K562 (cell line): ENCODE measurements around the gene LMAN1L. TPM values are rescaled to one million over a fixed set of nuclear protein-coding genes. Genes with fewer than 3 reads are reported as not detected.

Experiments used
- NFE2L1 ChIP-seq: fragments of 450-650 bp; IDR thresholded peaks from 2 replicates; pipeline ENCODE4 v1.6.1; 2016; ENCODE audit warnings: missing genetic modification characterization, low read depth, mild to moderate bottlenecking, missing compliant biosample characterization, moderate library complexity, borderline replicate concordance
- POLR2G ChIP-seq: fragments of 200-400 bp; formaldehyde crosslinking; IDR thresholded peaks from 2 replicates; pipeline ENCODE4 v1.6.1; 2017; ENCODE audit warnings: low read depth, mild to moderate bottlenecking, antibody characterized with exemption, low read length, moderate library complexity
- PTTG1 ChIP-seq: fragments of 450-650 bp; IDR thresholded peaks from 2 replicates; pipeline ENCODE4 v1.6.1; 2016; ENCODE audit warnings: low read depth, mild to moderate bottlenecking, missing genetic modification characterization, missing compliant biosample characterization
- SNRNP70 ChIP-seq: fragments of 200-400 bp; formaldehyde crosslinking; optimal IDR thresholded peaks from 2 replicates; pipeline ENCODE3; 2017; ENCODE audit warnings: low read depth, low read length
- ZNF507 ChIP-seq: conservative IDR thresholded peaks from 2 replicates; pipeline ENCODE4 v1.6.1; 2017; ENCODE audit warnings: missing genetic modification characterization, missing compliant biosample characterization
- polyA plus RNA-seq, 8 experiments: library from polyadenylated mRNA; depleted of rRNA in 4 of 8; stranded (reverse) in 5 of 8; unstranded in 3 of 8; fragments of >200 nt; fragmentation: Nextera tagmentation in 2 of 8; fragmentation: Illumina TruSeq in 1 of 8; extraction: Ambion mirVana in 2 of 8; extraction: Trizol in 1 of 8; gene quantifications; 2 replicates each; pipeline versions ENCODE4 v1.2.1 to v1.2.3, GENCODE V29; 2011 to 2014; ENCODE audit warnings: inconsistent platforms in 1 of 8, missing spikeins in 1 of 8
- total RNA-seq, 7 experiments: library from RNA; depleted of rRNA in 6 of 7; stranded (reverse); fragments of >200 nt in 6 of 7; fragmentation: Illumina TruSeq in 2 of 7; extraction: Trizol in 2 of 7; gene quantifications; 2 replicates each; pipeline versions ENCODE4 v1.2.1 to v1.2.3, GENCODE V29; 2011 to 2021; ENCODE audit warnings: low replicate concordance in 1 of 7
- TF ChIP-seq, protein P1 (sequence below), 2 experiments: fragments of 200-800 bp in 1 of 2; sonication (Bioruptor generic) in 1 of 2; sonication (generic) in 1 of 2; formaldehyde crosslinking in 1 of 2; IDR thresholded peaks in 1 of 2; conservative IDR thresholded peaks in 1 of 2; 2 replicates each; pipeline versions ENCODE4 v1.5.0 to v1.6.1; 2016 to 2020; ENCODE audit warnings: missing compliant biosample characterization in 1 of 2, missing genetic modification characterization in 1 of 2, missing genetic modification reagents in 1 of 2
- TF ChIP-seq, protein P2 (sequence below): fragments of 450-650 bp; conservative IDR thresholded peaks from 2 replicates; pipeline ENCODE4 v1.6.1; 2016; ENCODE audit warnings: missing genetic modification characterization, low read depth, mild to moderate bottlenecking, control low read depth, missing compliant biosample characterization

LMAN1L gene
- total and polyA plus RNA-seq, 9 of the 15 experiments (the other 6 are each of a cell fraction or from before 2014, with no cell fraction given), result not detected

- TF ChIP-seq, protein P1, sequence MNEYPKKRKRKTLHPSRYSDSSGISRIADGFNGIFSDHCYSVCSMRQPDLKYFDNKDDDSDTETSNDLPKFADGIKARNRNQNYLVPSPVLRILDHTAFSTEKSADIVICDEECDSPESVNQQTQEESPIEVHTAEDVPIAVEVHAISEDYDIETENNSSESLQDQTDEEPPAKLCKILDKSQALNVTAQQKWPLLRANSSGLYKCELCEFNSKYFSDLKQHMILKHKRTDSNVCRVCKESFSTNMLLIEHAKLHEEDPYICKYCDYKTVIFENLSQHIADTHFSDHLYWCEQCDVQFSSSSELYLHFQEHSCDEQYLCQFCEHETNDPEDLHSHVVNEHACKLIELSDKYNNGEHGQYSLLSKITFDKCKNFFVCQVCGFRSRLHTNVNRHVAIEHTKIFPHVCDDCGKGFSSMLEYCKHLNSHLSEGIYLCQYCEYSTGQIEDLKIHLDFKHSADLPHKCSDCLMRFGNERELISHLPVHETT (CRISPR knock-in tag; conservative IDR thresholded peaks at IDR 0.05 in 1 of 2, IDR thresholded peaks at IDR 0.05 in 1 of 2), result 0 out of 4 replicates have a peak, but pooled peaks of 1 of the 2 experiments have one; percentile 37
- no peak for TF ChIP-seq PTTG1 (tag)
- no peak for TF ChIP-seq NFE2L1 (tag)
- TF ChIP-seq SNRNP70, result no peak
- TF ChIP-seq, protein P2, sequence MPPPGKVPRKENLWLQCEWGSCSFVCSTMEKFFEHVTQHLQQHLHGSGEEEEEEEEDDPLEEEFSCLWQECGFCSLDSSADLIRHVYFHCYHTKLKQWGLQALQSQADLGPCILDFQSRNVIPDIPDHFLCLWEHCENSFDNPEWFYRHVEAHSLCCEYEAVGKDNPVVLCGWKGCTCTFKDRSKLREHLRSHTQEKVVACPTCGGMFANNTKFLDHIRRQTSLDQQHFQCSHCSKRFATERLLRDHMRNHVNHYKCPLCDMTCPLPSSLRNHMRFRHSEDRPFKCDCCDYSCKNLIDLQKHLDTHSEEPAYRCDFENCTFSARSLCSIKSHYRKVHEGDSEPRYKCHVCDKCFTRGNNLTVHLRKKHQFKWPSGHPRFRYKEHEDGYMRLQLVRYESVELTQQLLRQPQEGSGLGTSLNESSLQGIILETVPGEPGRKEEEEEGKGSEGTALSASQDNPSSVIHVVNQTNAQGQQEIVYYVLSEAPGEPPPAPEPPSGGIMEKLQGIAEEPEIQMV (tag), result no peak
- no peak for TF ChIP-seq ZNF507
- peak; percentile 52 for TF ChIP-seq POLR2G
- TF ChIP-seq, all 486 proteins: peak for 18
Observed at GRCh38 chr15:74782259-74783071, 30.2 kb upstream of the LMAN1L start (continued).
